HepG2 (cell line): ENCODE measurements around the gene RPS2. TPM values are rescaled to one million over a fixed set of nuclear protein-coding genes. Genes with fewer than 3 reads are reported as not detected.

Experiments used
- DNMT1 ChIP-seq: sonication (generic); formaldehyde crosslinking; IDR thresholded peaks from 2 replicates; pipeline ENCODE4 v1.5.1; 2020; ENCODE audit warnings: mild to moderate bottlenecking, missing genetic modification reagents
- DPF2 ChIP-seq: sonication (generic); formaldehyde crosslinking; IDR thresholded peaks from 2 replicates; pipeline ENCODE4 v1.4.0; 2020; ENCODE audit warnings: mild to moderate bottlenecking, low read depth, missing genetic modification reagents, borderline replicate concordance
- JARID2 ChIP-seq: sonication (generic); formaldehyde crosslinking; IDR thresholded peaks from 2 replicates; pipeline ENCODE4 v1.8.1; 2023; ENCODE audit warnings: missing genetic modification reagents, inconsistent platforms; ENCODE audit not compliant: insufficient replicate concordance
- LCORL ChIP-seq, 2 experiments: fragments of 450-650 bp in 1 of 2; sonication (generic) in 1 of 2; formaldehyde crosslinking in 1 of 2; IDR thresholded peaks; 2 replicates each; pipeline versions ENCODE4 v1.5.0 to v1.6.1; 2017 to 2020; ENCODE audit warnings: antibody characterized with exemption in 1 of 2, missing genetic modification reagents in 1 of 2
- MZF1 ChIP-seq: sonication (generic); formaldehyde crosslinking; IDR thresholded peaks from 2 replicates; pipeline ENCODE4 v1.8.1; 2023; ENCODE audit warnings: mild to moderate bottlenecking, missing genetic modification reagents, borderline replicate concordance
- PHF21A ChIP-seq: sonication (generic); formaldehyde crosslinking; IDR thresholded peaks from 2 replicates; pipeline ENCODE4 v1.5.0; 2020; ENCODE audit warnings: mild to moderate bottlenecking, missing genetic modification reagents
- SOX6 ChIP-seq, 2 experiments: fragments of 450-650 bp in 1 of 2; sonication (generic) in 1 of 2; formaldehyde crosslinking in 1 of 2; IDR thresholded peaks; 2 replicates each; pipeline versions ENCODE4 v1.4.0 to v1.6.1; 2017 to 2020; ENCODE audit warnings: antibody characterized with exemption in 1 of 2, mild to moderate bottlenecking in 1 of 2, missing genetic modification reagents in 1 of 2
- STAG1 ChIP-seq: sonication (generic); formaldehyde crosslinking; IDR thresholded peaks from 2 replicates; pipeline ENCODE4 v1.4.0; 2020; ENCODE audit warnings: missing genetic modification reagents
- THAP11 ChIP-seq: IDR thresholded peaks from 2 replicates; pipeline ENCODE4 v1.6.1; 2016; ENCODE audit warnings: missing biosample characterization, missing genetic modification reagents
- ZMYM4 ChIP-seq: sonication (generic); formaldehyde crosslinking; IDR thresholded peaks from 2 replicates; pipeline ENCODE4 v1.8.1; 2023; ENCODE audit warnings: mild to moderate bottlenecking, missing genetic modification reagents
- ZNF282 ChIP-seq: fragments of 450-650 bp; IDR thresholded peaks from 2 replicates; pipeline ENCODE4 v1.6.1; 2018; ENCODE audit not compliant: partially characterized antibody
- ZNF30 ChIP-seq: sonication (generic); formaldehyde crosslinking; IDR thresholded peaks from 2 replicates; pipeline ENCODE4 v1.5.0; 2020; ENCODE audit warnings: mild to moderate bottlenecking, missing genetic modification reagents
- ZNF331 ChIP-seq: sonication (generic); formaldehyde crosslinking; IDR thresholded peaks from 2 replicates; pipeline ENCODE4 v1.4.0; 2020; ENCODE audit warnings: missing genetic modification reagents
- ZNF773 ChIP-seq: sonication (generic); formaldehyde crosslinking; IDR thresholded peaks from 2 replicates; pipeline ENCODE4 v1.4.0; 2020; ENCODE audit warnings: missing genetic modification reagents, borderline replicate concordance
- polyA plus RNA-seq, 8 experiments: library from polyadenylated mRNA; depleted of rRNA in 3 of 8; stranded (reverse) in 7 of 8; unstranded in 1 of 8; fragments of >200 nt; fragmentation: Illumina TruSeq in 4 of 8; extraction: Trizol in 4 of 8; gene quantifications; 2 replicates each; pipeline versions ENCODE4 v1.2.1 to v1.2.3, GENCODE V29; 2011 to 2016; ENCODE audit warnings: low read depth in 4 of 8, missing spikeins in 1 of 8, mixed read lengths in 1 of 8; ENCODE audit not compliant: insufficient read depth in 1 of 8
- total RNA-seq, 5 experiments: library from RNA; depleted of rRNA; stranded (reverse); fragments of >200 nt; fragmentation: Illumina TruSeq; extraction: Trizol; gene quantifications; 2 replicates each; pipeline ENCODE4 v1.2.3, GENCODE V29; 2016; ENCODE audit warnings: low read depth in 1 of 5
- TF ChIP-seq, protein P1 (sequence below): sonication (generic); formaldehyde crosslinking; IDR thresholded peaks from 2 replicates; pipeline ENCODE4 v1.9.0; 2021; ENCODE audit warnings: missing genetic modification reagents, borderline replicate concordance
- TF ChIP-seq, protein P2 (sequence below): sonication (generic); formaldehyde crosslinking; IDR thresholded peaks from 2 replicates; pipeline ENCODE4 v1.5.1; 2020; ENCODE audit warnings: missing genetic modification reagents, mild to moderate bottlenecking, borderline replicate concordance
- TF ChIP-seq, protein P3 (sequence below): sonication (generic); formaldehyde crosslinking; IDR thresholded peaks from 2 replicates; pipeline ENCODE4 v1.8.1; 2022; ENCODE audit warnings: low read depth, mild to moderate bottlenecking, missing genetic modification reagents
- TF ChIP-seq, protein P4 (sequence below): sonication (generic); formaldehyde crosslinking; IDR thresholded peaks from 2 replicates; pipeline ENCODE4 v1.5.1; 2020; ENCODE audit warnings: missing genetic modification reagents, mild to moderate bottlenecking, borderline replicate concordance

RPS2 gene
- total and polyA plus RNA-seq, 2 of the 13 experiments (the other 11 are each of a cell fraction or from before 2014, with no cell fraction given): 1,908 to 4,514 TPM

DNA sequence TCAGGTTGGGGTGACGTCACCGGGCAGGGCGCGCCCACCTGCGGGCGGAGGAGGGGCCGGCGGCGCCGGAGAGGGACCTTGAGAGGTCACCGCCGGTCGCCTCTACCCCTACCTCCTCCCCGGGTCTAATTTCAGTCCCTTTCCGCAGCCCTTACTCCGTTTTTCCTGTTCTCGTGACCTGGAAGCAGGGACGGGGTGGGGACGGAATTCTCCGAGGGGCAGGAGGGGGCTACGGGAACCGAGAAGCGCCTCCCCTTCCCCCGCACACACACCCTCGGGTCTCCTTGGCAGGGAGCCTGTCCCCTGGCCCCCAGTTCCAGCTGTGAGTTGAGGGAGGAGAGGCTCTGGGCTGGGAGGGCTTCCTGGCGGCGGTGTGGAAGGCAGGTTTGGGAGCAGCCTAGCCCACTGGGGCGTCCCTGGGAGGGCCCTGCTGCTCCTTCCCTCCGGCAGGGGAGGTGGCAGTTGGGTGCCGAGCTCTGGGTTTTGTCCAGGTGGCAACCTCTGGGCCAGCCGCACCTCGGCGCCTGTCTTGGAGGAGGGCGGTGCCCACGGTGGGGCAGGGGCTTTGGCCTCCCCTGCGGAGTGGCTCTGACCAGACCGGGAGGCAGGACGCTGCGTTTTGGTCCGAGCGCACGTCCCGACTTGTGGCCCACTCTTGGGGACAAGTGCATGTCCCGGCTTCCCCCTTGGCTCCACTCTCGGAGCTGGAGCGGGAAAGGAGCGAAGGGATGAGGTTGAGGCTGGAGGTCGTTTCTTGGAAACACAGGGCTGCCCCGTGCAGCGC, 25.9 kb upstream of the RPS2 start (continued):
- TF ChIP-seq ZNF282 (no peak), PHF21A (CRISPR knock-in tag) (no peak), JARID2 (CRISPR knock-in tag) (no peak), SOX6 (IDR thresholded peaks at IDR 0.05) (no peak), SOX6 (CRISPR knock-in tag; IDR thresholded peaks at IDR 0.05) (no peak; the same call in 1 of the 2 replicates), DPF2 (no peak), ZNF331 (no peak), STAG1 (no peak), LCORL (IDR thresholded peaks at IDR 0.05) (no peak), LCORL (CRISPR knock-in tag; IDR thresholded peaks at IDR 0.05) (no peak; the same call in none of the 2 replicates), MZF1 (CRISPR knock-in tag) (no peak), THAP11 (CRISPR knock-in tag) (0 out of 2 replicates have a peak, but pooled peaks have one; percentile 13), ZNF773 (CRISPR knock-in tag) (no peak), ZNF30 (no peak), DNMT1 (no peak), ZMYM4 (CRISPR knock-in tag) (no peak)
- TF ChIP-seq, protein P1, sequence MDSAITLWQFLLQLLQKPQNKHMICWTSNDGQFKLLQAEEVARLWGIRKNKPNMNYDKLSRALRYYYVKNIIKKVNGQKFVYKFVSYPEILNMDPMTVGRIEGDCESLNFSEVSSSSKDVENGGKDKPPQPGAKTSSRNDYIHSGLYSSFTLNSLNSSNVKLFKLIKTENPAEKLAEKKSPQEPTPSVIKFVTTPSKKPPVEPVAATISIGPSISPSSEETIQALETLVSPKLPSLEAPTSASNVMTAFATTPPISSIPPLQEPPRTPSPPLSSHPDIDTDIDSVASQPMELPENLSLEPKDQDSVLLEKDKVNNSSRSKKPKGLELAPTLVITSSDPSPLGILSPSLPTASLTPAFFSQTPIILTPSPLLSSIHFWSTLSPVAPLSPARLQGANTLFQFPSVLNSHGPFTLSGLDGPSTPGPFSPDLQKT (CRISPR knock-in tag): no peak
- TF ChIP-seq, protein P2, sequence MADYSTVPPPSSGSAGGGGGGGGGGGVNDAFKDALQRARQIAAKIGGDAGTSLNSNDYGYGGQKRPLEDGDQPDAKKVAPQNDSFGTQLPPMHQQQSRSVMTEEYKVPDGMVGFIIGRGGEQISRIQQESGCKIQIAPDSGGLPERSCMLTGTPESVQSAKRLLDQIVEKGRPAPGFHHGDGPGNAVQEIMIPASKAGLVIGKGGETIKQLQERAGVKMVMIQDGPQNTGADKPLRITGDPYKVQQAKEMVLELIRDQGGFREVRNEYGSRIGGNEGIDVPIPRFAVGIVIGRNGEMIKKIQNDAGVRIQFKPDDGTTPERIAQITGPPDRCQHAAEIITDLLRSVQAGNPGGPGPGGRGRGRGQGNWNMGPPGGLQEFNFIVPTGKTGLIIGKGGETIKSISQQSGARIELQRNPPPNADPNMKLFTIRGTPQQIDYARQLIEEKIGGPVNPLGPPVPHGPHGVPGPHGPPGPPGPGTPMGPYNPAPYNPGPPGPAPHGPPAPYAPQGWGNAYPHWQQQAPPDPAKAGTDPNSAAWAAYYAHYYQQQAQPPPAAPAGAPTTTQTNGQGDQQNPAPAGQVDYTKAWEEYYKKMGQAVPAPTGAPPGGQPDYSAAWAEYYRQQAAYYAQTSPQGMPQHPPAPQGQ (CRISPR knock-in tag): no peak
- TF ChIP-seq, protein P3, sequence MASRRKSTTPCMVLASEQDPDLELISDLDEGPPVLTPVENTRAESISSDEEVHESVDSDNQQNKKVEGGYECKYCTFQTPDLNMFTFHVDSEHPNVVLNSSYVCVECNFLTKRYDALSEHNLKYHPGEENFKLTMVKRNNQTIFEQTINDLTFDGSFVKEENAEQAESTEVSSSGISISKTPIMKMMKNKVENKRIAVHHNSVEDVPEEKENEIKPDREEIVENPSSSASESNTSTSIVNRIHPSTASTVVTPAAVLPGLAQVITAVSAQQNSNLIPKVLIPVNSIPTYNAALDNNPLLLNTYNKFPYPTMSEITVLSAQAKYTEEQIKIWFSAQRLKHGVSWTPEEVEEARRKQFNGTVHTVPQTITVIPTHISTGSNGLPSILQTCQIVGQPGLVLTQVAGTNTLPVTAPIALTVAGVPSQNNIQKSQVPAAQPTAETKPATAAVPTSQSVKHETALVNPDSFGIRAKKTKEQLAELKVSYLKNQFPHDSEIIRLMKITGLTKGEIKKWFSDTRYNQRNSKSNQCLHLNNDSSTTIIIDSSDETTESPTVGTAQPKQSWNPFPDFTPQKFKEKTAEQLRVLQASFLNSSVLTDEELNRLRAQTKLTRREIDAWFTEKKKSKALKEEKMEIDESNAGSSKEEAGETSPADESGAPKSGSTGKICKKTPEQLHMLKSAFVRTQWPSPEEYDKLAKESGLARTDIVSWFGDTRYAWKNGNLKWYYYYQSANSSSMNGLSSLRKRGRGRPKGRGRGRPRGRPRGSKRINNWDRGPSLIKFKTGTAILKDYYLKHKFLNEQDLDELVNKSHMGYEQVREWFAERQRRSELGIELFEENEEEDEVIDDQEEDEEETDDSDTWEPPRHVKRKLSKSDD: no peak
- TF ChIP-seq, protein P4, sequence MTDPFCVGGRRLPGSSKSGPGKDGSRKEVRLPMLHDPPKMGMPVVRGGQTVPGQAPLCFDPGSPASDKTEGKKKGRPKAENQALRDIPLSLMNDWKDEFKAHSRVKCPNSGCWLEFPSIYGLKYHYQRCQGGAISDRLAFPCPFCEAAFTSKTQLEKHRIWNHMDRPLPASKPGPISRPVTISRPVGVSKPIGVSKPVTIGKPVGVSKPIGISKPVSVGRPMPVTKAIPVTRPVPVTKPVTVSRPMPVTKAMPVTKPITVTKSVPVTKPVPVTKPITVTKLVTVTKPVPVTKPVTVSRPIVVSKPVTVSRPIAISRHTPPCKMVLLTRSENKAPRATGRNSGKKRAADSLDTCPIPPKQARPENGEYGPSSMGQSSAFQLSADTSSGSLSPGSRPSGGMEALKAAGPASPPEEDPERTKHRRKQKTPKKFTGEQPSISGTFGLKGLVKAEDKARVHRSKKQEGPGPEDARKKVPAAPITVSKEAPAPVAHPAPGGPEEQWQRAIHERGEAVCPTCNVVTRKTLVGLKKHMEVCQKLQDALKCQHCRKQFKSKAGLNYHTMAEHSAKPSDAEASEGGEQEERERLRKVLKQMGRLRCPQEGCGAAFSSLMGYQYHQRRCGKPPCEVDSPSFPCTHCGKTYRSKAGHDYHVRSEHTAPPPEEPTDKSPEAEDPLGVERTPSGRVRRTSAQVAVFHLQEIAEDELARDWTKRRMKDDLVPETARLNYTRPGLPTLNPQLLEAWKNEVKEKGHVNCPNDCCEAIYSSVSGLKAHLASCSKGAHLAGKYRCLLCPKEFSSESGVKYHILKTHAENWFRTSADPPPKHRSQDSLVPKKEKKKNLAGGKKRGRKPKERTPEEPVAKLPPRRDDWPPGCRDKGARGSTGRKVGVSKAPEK (CRISPR knock-in tag): no peak
